ENCODE results near the gene ATF3.

DNA sequence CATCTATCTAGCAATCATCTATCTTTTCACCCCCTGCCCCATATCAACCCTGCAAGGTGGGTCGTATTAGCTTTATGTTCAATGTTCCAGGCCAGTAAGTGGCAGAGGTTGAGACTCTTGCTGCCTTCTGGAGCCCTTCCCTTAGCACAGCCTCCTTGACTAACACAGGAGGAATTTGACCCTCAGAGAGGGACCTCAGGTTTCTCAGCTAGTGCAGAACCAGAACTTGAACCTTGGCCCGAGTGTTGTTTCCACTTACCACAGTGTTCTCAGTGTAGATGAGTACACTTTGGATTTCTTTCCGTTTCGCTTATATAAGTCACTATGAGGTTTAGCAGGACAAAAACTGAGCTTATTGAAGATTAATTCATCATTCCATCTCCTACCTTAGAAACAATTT is 11.1 kb upstream of the ATF3 start:
- no peak for TF ChIP-seq EZH2 (IDR thresholded peaks at IDR 0.05; ENCODE audit: low read length, unreplicated experiment)
- TF ChIP-seq, protein P1, sequence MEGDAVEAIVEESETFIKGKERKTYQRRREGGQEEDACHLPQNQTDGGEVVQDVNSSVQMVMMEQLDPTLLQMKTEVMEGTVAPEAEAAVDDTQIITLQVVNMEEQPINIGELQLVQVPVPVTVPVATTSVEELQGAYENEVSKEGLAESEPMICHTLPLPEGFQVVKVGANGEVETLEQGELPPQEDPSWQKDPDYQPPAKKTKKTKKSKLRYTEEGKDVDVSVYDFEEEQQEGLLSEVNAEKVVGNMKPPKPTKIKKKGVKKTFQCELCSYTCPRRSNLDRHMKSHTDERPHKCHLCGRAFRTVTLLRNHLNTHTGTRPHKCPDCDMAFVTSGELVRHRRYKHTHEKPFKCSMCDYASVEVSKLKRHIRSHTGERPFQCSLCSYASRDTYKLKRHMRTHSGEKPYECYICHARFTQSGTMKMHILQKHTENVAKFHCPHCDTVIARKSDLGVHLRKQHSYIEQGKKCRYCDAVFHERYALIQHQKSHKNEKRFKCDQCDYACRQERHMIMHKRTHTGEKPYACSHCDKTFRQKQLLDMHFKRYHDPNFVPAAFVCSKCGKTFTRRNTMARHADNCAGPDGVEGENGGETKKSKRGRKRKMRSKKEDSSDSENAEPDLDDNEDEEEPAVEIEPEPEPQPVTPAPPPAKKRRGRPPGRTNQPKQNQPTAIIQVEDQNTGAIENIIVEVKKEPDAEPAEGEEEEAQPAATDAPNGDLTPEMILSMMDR (conservative IDR thresholded peaks at IDR 0.05; ENCODE audit: low read depth, low read length) = no peak

Measured in PC-3 (cell line).